UCSD-AML1 (cell line): ENCODE data around the gene AGBL4.

ENCODE experiments used
- DNase-seq: peaks from one replicate; lab custom pipeline; 2025; ENCODE audit not compliant: unreplicated experiment; lab: John Stamatoyannopoulos, UW

The AGBL4 gene

GRCh38 chr1:48693674-48694320 is 1330.0 kb downstream of the AGBL4 start:
- DNase-seq = no peak

DNA sequence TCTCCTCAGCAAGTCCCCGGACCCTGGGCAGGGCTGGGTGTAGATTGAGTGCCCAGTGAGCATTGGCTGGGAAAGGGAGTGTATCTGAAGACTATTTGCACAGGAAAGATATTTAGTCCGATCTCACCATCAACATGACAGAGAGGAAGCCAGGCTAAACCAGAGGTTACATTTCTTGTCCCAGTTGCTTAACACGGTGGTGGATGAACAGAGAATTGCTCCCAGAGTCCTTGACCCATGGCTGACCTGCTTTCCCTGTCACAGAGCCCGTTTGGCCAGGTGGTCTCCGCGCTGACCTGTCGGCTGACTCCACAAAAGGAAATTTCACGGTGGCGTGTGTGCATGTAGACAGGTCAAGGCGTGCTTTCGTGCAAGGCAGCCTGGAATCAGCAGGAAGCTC is 1330.6 kb downstream of the AGBL4 start:
- no peak for DNase-seq

GRCh38 chr1:48692235-48692634 is 1331.5 kb downstream of the AGBL4 start:
- DNase-seq = no peak

- no peak for DNase-seq
These were observed 1332.2 kb downstream of the AGBL4 start for GRCh38 chr1:48691429-48692001.

- no peak for DNase-seq
These were observed 1335.5 kb downstream of the AGBL4 start for GRCh38 chr1:48688102-48688760.

- no peak for DNase-seq
These were observed 1336.3 kb downstream of the AGBL4 start for GRCh38 chr1:48687282-48688045.

GRCh38 chr1:48686159-48686558 is 1337.6 kb downstream of the AGBL4 start:
- no peak for DNase-seq

GRCh38 chr1:48684381-48684780 is 1339.4 kb downstream of the AGBL4 start:
- no peak for DNase-seq

DNA sequence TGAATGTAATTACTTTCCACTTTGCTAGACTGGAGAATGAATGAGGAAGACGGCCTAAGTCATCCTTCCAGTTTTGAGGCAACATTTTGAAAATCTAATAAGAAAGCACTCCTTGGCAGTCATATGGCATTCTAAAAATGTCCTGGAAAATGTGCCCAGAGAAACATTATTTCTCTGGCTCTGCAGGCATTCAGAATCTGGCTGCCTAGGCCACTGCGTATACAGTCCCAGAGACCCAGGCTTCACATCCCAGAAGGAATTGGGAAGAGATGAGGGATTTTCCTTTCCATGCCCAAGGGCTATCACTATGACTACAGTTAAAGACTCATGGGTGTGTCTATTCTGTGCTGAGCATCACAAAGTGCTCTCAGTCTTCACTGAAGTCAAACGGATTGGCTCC is 1339.9 kb downstream of the AGBL4 start:
- no peak for DNase-seq

GRCh38 chr1:48681476-48682305 is 1342.1 kb downstream of the AGBL4 start:
- DNase-seq = no peak

- no peak for DNase-seq
These were observed 1343.2 kb downstream of the AGBL4 start for GRCh38 chr1:48680411-48681035.

GRCh38 chr1:48679859-48680258 is 1343.9 kb downstream of the AGBL4 start:
- DNase-seq = no peak

- DNase-seq = no peak
These were observed 1344.8 kb downstream of the AGBL4 start for GRCh38 chr1:48678710-48679505.

- peak; percentile 49 for DNase-seq
These were observed 1346.2 kb downstream of the AGBL4 start for GRCh38 chr1:48677306-48678287.

DNA sequence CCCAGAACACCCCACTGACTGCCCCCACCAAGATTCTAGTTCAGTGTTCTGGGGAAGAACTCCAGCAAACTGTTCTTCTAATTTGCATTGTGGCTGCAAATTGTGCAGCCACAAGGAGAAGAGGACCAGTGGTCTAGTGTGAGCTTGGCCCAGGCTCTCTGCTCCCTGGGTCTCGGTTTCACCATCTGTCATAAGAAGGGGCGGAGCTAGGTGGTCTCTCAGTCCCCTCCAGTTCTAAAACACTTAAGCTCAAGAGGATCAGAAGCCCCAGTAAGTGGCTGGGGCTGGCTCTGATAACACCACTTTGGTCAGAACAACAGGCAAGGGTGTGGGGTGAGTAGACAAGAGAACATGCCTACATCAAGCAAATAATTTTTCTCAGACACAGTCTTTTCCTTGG is 1346.9 kb downstream of the AGBL4 start:
- DNase-seq = no peak

- DNase-seq = no peak
These were observed 1347.4 kb downstream of the AGBL4 start for GRCh38 chr1:48676376-48676775.

DNA sequence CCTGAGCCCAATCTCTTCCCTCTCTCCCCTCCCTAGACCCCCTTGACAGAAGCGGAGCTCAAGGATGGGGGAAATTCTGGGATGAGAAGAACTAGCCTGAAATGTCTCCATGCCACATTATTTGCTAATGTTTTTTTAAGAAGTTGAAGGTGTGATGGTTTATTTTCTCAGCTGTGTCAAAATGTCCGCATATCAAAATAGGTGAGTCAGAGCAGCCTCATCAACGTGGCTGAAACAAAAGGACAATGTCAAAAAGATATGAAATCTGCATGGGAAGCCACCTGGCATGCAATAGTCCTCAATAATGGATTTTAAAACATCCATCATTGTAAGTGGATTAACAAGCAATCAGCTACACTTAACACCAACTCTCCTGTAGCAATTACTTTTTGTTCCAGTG is 1348.5 kb downstream of the AGBL4 start:
- DNase-seq = no peak

DNA sequence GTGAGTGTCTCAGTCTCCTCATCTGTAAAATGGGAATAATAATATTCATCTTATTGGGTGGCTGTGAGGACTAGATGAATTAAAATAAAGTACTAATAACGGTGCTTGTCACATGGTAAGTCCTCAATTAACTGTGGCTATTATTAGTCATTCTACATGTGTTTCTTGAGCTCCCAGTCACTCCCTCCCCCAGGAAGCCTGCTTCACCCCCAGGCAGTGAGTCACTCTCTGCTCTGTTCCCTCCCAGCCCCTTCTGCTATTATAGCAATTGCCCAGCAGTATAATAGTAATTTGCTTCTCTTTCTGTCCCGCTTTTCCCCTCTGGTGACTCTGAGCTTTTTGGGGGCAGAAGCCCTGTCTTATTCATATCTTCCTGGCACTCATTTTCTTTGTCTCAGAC is 1349.1 kb downstream of the AGBL4 start:
- no peak for DNase-seq
